ENCODE results near the gene CCDC178.
"Not testable (repeated sequence)": the region's sequence is repeated elsewhere in the genome, so short reads cannot be mapped to it uniquely, and the experiment has no call there.

CCDC178 gene

DNA sequence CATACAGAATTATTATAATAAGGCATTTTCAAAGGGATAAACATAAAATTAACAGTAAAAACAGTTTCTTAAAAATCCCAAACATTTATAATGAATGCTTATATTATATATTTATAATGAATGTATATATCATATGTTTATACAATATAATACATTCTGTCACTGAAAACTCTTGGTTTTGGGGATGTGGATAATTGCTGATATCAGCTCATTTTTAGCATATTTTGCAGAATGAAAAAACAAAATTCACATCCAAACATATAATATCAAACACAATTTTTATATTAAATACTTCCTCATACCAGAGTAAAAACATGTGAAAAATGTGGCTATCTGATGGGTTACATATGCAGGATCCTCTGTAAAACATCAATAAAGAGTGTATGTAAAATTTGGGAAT, 465.0 kb downstream of the CCDC178 start:
- no peak for DNase-seq

DNA sequence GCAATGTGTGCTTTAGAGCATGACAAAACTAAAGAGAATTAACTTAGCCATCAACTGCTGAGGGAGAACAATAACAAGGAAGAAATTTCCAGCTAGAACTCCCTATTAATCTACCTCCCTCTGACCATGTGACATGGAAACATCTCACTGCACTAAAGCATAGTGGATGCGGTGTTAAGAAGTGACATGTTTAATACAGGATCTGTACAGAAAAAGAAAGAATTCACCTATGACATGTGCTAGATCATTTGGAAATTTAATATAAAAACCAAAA, 465.4 kb downstream of the CCDC178 start:
- no peak for DNase-seq

DNA sequence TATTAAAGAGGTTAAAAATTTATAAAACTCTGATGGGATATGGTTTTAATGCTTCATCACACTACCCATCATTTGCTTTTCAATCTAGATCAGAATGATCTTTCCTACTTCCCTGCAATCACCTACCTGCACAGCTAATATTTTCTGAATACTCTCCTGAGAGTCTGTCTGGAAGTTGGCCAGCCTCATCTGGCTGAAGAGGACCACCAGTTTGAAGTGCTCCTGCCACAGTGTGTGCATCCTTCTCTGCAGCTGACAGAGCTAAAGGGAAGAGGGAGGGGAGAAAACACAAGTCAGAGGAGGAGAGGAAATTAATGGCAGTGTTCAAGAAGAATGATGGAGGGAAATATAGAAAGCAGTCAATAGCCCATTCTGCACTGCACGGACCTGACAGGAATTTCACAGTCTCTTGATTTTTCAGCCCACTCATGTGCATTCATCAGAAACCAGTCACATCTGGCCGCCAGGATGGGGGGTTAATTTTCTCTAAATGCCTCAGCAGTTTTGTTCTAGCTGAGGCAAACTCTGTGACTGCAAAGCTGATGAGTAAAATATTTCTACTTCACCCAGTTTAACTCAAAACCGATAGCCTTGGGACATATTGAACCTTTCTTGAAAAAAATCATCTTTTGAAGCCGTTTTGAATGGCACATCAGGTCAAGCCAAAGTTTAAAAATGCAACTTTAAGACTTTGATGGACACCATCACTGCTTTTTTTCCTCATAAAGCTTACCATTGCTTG, 465.9 kb downstream of the CCDC178 start:
- no peak for DNase-seq

DNA sequence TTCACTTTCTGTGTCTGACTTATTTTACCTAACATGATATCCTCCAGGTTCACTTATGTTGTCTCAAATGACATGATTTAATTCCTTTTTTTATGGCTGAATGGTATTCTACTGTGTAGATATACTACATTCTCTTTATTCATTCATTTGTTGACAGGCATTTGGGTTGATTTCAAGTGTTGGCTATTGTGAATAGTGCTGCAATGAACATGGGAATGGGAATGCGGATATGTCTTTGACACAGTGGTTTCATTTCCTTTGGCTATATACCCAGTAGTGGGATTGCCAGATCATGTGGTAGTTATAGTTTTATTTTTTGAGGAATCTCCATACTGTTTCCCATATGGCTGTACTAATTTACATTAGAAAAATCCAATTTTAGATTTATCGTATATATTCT, 472.3 kb downstream of the CCDC178 start:
- DNase-seq, result no peak

DNA sequence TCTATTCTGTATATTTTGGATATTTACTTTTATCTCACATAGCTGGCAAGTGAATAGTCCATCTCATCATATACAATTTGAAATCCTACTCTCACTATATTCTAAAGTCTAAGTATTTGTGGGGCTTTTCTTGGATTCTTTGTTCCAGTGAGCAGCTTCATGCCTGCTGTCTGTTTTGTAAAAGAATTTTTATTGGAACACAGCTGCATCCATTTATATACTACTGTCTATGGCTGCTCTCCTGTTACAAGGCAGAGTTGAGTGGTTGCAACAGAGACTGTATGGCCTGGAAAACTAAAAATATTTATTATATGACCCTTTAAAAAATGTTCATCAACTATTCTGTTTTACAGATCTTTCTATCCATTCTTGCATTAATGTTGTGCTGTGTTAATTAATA, 474.4 kb downstream of the CCDC178 start:
- no peak for DNase-seq

DNA sequence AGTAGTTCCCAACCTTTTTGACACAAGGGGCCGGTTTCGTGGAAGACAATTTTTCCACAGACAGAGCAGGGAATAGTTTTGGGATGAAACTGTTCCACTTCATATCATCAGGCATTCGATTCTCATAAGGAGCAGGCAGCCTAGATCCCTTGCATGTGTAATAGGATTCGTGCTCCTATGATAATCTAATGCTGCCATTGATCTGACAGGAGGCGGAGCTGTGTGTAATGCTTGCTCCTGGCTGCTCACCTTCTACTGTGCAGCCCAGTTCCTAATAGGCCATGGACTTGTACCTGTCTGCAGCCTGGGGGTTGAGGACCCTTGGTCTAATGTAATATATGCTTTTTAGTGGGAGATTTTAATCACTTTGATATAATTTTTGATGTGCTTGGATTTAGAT, 479.0 kb downstream of the CCDC178 start:
- no peak for DNase-seq

DNA sequence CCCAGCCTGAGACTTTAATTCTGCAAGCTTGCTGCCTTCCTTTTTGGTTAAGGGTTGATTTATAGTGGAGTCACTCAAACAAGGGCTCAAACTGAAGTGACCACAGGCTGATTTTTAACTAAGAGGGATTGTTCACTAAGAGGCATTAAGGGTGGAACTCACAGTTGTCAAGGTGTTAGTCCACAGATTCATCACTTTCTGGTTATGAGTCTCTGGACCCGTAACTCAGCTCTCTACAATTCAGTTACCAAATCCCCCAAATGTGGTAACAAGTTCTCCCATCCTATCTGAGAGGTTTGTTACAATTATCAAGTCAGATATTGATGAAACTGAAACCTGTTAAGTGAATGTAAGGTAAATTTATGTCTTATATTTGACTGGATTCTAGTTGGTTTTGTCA, 481.8 kb downstream of the CCDC178 start:
- DNase-seq, result no peak

DNA sequence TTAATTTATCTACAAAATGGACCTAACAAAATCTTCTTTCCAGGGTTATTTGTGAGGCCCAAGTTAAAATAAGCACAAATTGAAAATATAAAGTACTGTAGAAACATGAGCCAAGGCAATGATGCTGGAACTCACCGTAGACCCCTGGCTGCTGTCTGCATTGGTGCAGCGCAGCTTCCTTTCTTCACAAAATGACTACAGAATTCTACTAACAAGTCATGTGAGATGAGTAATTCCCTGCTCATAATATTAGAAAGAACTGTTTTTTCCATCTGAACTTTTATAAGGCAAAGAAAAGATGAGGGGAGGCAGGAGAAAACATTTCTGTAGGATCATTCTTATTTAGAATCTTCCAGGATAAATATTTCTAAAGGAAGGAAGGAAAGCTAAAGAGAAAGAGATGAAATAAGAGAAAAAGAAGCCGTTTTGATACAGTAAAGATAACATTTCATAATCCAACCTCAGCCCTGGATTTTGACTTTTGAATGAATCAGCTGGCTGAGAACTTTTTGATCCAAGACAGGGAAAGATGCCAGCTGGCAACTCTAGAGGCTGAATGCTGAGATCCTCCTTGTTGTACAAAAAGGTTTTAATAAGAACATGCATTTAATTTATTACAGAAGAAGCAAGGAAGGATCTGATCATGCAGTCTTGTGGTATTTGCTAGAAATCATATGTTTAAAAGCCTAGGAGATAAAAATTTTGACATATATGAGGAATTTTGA, 483.8 kb downstream of the CCDC178 start:
- DNase-seq, result no peak

DNA sequence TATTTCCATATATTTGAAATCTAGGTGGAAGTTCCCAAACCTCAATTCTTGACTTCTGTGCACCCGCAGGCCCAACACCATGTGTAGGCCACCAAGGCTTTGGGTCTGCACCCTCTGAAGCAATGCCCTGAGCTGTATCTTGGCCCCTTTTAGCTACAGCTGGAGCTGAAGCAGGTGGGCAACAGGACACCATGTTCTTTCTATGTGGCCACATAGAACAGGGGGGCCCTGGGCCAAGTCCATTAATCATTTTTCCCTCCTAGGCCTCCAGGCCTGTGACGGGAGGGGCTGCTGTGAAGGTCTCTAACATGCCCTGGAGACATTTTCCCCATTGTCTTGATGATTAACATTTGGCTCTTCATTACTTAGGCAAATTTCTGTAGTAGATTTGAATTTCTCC, 488.2 kb downstream of the CCDC178 start:
- DNase-seq, result not testable (repeated sequence)

DNA sequence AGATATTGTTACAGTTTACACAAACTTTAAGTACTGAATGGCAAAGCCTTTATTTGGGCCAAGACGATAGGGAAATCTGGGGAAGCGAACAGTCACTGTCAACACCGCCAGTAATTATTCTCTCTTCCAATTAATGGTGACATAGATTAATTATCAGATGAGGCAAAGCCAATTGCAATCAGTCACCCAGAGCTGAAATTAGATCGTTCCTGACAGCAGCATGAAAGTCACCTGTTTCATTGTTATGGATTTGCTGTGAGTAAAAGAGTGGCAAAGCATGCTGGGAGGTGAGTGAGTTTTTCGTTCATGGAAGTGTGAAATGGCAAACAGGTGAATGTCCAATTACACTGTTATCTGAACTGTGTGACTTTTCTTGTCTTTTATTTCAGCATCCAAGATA, 502.9 kb downstream of the CCDC178 start:
- DNase-seq, result no peak

DNA sequence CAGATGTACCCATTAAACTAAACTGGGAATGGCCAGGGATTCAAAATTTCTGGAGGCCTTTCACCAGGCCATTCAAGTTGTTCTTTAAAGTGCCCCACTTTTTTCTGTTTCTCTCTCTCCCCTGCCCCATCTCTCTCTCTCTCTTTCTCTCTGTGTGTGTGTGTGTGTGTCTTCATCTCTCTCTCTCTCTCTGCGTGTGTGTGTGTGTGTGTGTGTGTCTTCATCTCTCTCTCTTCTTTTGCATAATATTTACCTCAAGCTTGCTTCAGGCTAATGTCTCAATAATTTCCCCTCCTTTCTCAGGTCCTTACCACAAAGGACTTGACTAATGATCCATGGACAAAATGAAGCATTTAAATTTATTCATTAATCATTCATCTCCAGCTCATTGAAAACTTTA, 503.5 kb downstream of the CCDC178 start:
- no peak for DNase-seq

DNA sequence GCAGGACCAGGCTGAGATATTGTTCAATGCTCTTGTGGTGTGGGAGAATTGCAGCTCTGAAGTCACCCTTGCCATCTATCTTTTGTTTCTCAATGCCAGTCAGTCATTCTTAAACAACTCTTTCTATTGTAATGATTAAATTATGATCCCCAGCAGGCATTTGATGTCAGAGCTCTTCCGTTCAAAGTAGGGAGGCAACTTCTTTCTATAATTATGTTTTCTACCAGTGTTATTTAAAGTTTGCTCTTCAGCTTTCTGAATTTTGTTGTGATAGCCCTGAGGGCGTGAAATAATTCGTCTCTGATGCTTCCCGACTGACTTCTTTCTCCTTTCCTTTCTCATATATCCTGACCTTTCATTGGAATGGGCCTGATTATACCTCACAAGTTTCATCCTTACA, 506.3 kb downstream of the CCDC178 start:
- no peak for DNase-seq

DNA sequence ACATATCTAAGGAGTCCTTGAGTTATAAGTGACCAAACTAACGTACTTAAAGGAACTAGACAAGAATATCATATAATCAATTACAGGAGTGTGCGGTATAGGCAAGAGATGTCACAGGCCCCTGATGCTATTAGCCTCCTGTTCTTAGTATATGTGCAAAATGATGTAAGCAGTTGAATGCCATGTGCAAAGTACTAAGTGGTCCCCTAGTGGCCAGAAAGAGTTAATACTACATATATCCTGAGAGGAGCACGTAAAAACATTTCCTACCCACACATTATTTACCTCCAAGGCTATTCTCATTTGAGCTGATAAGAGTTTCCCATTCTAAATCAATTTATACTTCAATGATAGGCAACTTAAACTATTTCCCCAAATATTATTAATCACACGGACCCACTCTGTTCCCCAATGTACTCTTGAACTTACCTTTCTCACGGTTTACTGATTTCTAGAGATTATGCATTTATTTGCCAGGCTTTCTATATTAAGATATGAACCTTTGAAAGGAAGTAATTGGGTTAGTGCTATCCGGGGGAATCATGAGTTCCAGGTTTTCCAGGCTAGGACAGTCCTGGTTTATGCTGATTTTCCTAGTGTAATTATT, 509.7 kb downstream of the CCDC178 start:
- DNase-seq, result no peak

DNA sequence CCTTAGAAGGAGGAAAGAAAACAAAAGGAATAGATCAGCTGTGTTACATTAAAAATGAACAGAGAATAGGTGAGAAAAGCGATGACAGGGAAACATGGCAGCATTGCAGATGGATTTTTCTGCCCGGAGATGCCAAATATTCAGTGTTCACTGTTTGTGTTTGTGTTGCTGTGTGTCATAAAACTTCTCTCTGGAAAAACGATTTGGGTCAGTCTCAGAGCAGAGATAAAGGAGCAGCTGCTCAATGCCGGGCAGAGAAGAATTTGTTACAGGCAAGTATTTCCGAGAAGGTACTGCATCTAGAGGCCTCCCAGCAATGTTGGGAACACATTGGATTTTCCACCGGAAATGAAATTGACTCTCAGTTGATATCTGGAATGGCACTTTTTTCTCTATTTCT, 511.3 kb downstream of the CCDC178 start:
- no peak for DNase-seq

DNA sequence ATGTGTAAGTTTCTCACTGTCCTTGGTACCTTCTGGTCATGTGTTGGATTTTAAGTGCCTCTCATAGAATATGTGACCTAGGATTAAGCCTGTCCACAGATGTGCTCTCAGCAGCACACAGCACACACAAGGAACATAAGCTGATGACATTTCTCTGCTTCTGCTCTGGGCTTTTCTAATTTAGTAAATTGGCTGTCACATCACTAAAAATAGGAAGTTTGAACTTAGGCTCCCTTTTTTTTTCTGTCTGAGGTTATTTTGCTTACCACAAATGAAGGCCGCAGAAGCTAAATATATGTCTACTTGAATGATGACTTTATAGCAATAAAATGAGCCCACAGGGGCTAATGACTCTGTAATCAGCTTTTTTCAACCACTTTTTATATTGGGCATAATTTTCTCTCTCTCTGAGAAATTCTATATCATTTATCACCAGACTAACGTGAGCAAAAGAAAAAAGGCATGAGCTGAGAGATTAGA, 517.5 kb downstream of the CCDC178 start:
- DNase-seq, result no peak

DNA sequence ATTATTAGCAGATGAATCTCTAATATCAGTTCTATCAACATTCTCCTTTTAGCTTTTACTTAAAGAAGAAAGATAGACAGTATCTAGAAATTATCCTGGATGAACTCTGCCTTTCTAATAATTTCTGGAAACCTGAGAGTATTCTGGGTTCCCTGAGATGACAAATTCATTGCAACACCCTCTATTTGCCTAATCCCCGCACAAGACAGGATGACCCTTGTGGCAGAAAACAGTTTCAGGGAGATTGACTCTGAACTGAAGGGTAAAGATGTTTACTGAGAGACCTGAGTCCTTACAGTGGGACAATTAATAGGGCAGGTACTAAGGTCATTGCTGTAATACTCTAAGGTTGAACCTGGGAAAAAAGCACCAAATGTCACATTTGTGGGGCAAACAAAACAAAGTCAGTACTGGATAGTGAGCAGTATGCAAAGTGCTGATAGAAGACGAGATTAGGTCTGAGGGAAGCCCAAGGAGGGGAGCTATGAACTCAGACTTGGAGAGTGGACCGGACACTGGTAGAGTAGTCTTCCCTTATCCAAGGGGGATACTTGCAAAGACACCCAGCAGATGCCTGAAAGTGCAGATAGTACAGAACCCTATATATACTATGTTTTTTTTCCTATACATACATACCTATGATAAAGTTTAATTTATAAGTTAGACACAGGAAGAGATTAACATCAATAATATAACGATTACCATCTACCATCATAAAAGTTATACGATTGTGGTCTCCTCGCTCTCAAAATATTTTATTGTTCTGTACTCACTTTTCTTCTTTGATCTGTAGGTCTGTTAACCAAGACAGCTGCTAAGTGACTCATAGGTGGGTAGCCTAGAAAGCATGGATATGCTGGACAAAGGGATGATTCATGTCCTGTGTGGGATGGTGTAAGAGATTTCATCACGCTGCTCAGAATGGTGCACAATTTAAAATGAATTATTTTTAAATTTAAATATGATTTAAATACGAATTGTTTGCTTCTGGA, 519.4 kb downstream of the CCDC178 start:
- DNase-seq, result no peak

DNA sequence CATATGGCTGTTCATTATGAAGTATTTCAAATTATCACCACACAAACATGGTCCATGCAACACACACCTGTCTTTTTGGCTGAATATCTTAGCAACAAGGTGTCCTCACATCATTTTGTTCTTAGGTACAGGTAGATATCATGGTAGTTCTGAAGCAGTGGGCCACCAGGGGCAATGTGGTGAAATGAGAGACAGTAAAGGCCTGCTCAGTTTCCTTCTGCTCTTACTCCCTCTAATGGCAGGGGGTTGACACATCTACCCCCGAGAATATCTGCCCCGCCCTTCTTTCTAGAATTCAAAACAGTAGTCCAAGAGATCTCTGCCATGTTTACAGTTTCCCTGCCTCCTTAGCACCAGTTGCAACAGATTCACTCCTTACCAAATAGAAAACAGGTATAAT, 520.7 kb downstream of the CCDC178 start:
- no peak for DNase-seq

DNA sequence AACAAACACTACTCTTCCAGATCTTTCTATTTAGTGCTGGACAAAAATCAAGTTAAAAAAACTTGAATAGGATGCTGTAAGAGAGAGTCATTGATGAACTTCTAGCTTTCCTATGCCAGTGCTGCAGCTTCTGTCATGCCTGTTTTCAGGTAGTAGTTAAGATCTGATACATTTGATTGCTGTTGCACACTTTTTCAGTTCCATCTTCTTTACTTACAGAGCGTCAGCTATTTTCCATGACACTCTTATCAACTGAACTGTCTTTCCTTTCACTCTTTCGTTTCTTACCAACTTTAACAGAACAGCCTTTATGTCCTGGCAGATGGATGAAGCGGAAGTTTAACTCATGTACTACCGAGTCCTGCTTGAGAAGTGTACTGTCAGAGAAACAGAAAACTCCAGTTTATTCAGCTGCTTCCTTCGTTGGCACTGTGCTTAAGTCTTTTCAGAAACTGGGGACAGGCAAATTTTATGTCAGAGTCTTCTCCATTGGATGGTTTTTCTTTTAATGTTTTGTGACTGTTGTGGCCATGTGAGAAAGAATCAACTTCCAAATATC, 521.8 kb downstream of the CCDC178 start:
- no peak for DNase-seq

DNA sequence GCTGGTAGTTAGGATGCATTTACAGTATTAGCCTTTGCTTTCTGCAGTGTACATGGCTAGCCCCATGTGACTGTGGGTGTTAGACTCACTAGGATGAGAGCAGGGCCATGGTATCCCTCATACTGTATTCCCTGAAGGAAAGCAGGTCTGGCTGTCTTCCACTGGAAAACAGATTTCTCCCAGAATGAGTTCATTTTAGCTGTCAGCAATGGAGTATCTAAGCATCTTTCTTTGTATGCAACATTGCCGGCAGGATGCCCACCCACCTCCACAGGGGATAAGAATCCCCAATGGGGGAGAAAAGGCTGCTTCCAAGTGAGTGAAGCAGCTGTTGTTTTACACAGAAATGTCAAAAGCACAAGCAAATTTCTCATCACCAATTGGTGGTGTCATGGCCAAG, 525.0 kb downstream of the CCDC178 start:
- DNase-seq, result no peak

DNA sequence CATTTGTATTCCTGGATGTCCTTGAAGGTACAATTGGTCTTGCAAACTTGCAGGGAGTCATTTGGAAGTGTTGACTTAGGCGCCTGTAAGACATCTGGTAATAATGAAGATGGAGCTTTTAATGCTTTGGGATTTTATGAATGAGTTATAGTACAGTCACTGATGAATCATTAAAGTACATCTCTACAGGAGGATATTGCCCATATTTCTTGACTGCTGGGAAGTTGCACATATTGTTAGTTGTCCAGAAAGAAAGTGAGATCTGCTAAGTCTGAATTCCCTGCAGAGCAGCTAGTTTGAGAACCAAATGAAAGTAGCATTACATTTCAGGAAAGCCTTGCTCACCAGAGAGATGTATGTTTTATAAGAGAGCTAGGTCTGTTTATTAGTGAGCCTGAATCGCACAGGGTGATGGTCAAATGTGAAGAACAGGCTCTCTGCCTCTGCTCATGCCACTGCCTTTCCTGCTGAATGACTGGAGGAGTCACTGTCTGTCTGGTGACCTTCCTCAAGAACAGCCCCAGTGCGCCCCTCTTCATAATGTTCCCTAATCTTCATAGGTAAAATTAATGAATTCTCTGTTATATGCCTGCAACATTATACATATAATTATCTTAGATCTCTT, 528.7 kb downstream of the CCDC178 start:
- DNase-seq, result no peak

DNA sequence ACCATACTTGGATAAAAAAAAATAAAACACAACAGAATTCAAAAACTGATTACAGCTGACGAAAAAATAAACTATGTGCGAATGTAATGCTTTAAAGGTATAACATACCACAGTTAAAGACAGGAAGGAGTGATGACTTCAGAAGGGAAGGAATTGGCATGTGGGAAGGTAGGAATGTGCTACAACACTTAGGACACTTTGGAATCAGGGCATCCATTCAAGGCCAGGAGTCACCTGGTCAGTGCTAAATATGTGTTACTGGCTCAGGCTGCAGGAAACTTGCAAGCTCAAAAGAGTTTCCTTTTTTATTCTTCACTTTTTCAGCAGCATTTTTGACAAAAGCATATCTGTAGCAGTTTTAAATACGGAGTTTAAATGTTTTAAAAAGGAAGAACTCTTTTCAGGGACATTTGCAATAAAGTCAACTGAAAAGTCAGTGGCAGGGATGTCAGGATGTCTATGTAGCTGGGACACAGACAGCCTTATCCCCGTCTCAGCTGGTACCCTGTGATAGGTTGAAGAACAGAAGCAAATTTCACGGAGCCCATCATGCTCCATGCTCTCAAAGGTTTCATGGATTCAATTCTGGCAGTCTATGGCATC, 529.7 kb downstream of the CCDC178 start:
- DNase-seq, result no peak

Data from effector CD8-positive, alpha-beta T cell (primary cell).